Measurements from ENCODE around the gene DNMBP. TPM values are rescaled to one million over a fixed set of nuclear protein-coding genes. Genes with fewer than 3 reads are reported as not detected.
"Not testable (repeated sequence)": the region's sequence is repeated elsewhere in the genome, so short reads cannot be mapped to it uniquely, and the experiment has no call there.

Gene DNMBP
- total RNA-seq, 1 donor from 2014 or later: 47.5 TPM

- Mint-ChIP-seq H3K36me3 (ENCODE audit: insufficient read depth) (peaks cover 1% of the 10 kb centered on the region), H3K27me3 (no peaks in the 10 kb centered on the region), H3K27ac (peak overlapping the region; percentile 69), H3K4me3 (ENCODE audit: low read depth) (peak overlapping the region; percentile 42), H3K4me1 (ENCODE audit: low read depth) (peaks cover 17% of the 10 kb centered on the region), H3K9me3 (ENCODE audit: low read depth) (peaks cover 2% of the 10 kb centered on the region)
- DNase-seq (ENCODE audit: low spot score, unreplicated experiment): peak; percentile 58
- TF ChIP-seq CTCF (IDR thresholded peaks at IDR 0.05; ENCODE audit: unreplicated experiment): peak; percentile 98
Observed at GRCh38 chr10:99845837-99846382, 163.8 kb downstream of the DNMBP start.

GRCh38 chr10:99844433-99844955 is 165.3 kb downstream of the DNMBP start:
- Mint-ChIP-seq H3K4me1 (ENCODE audit: low read depth) (peaks cover 5% of the 10 kb centered on the region), H3K36me3 (ENCODE audit: insufficient read depth) (peaks cover 3% of the 10 kb centered on the region), H3K27ac (no peak overlapping the region), H3K27me3 (no peaks in the 10 kb centered on the region), H3K9me3 (ENCODE audit: low read depth) (peaks cover 5% of the 10 kb centered on the region), H3K4me3 (ENCODE audit: low read depth) (no peak overlapping the region)
- DNase-seq (ENCODE audit: low spot score, unreplicated experiment): no peak
- TF ChIP-seq CTCF (IDR thresholded peaks at IDR 0.05; ENCODE audit: unreplicated experiment): no peak

GRCh38 chr10:99843310-99843709 is 166.4 kb downstream of the DNMBP start:
- Mint-ChIP-seq H3K36me3 (ENCODE audit: insufficient read depth) (peaks cover 3% of the 10 kb centered on the region), H3K4me1 (ENCODE audit: low read depth) (peaks cover 2% of the 10 kb centered on the region), H3K4me3 (ENCODE audit: low read depth) (no peak overlapping the region), H3K27me3 (no peaks in the 10 kb centered on the region), H3K27ac (no peak overlapping the region), H3K9me3 (ENCODE audit: low read depth) (peaks cover 5% of the 10 kb centered on the region)
- no peak for TF ChIP-seq CTCF (IDR thresholded peaks at IDR 0.05; ENCODE audit: unreplicated experiment)
- no peak for DNase-seq (ENCODE audit: low spot score, unreplicated experiment)

GRCh38 chr10:99841746-99842145 is 168.0 kb downstream of the DNMBP start:
- Mint-ChIP-seq H3K4me1 (ENCODE audit: low read depth) (peaks cover 2% of the 10 kb centered on the region), H3K4me3 (ENCODE audit: low read depth) (no peak overlapping the region), H3K36me3 (ENCODE audit: insufficient read depth) (peaks cover 3% of the 10 kb centered on the region), H3K27ac (no peak overlapping the region), H3K9me3 (ENCODE audit: low read depth) (peaks cover 5% of the 10 kb centered on the region), H3K27me3 (no peaks in the 10 kb centered on the region)
- DNase-seq (ENCODE audit: low spot score, unreplicated experiment): no peak
- TF ChIP-seq CTCF (IDR thresholded peaks at IDR 0.05; ENCODE audit: unreplicated experiment): no peak

GRCh38 chr10:99840859-99841258 is 168.9 kb downstream of the DNMBP start:
- not testable (repeated sequence) for H3K27me3 Mint-ChIP-seq; H3K36me3 Mint-ChIP-seq (ENCODE audit: insufficient read depth); H3K4me3 Mint-ChIP-seq (ENCODE audit: low read depth); H3K9me3 Mint-ChIP-seq (ENCODE audit: low read depth); H3K4me1 Mint-ChIP-seq (ENCODE audit: low read depth); DNase-seq (ENCODE audit: low spot score, unreplicated experiment)
- peak overlapping the region; percentile 81 for H3K27ac Mint-ChIP-seq

GRCh38 chr10:99836711-99837110 is 173.0 kb downstream of the DNMBP start:
- no peak for DNase-seq (ENCODE audit: low spot score, unreplicated experiment)
- H3K4me3 Mint-ChIP-seq (ENCODE audit: low read depth): no peak overlapping the region
- H3K4me1 Mint-ChIP-seq (ENCODE audit: low read depth): no peaks in the 10 kb centered on the region
- peak overlapping the region; percentile 43 for H3K27ac Mint-ChIP-seq
- no peak for TF ChIP-seq CTCF (IDR thresholded peaks at IDR 0.05; ENCODE audit: unreplicated experiment)
- H3K36me3 Mint-ChIP-seq (ENCODE audit: insufficient read depth): peaks cover 6% of the 10 kb centered on the region
- H3K27me3 Mint-ChIP-seq: no peaks in the 10 kb centered on the region
- H3K9me3 Mint-ChIP-seq (ENCODE audit: low read depth): peaks cover 5% of the 10 kb centered on the region

Measured in progenitor cell of endocrine pancreas (in vitro differentiated cells).